ENCODE measurements around the gene KAZN. TPM values are rescaled to one million over a fixed set of nuclear protein-coding genes. Genes with fewer than 3 reads are reported as not detected.

The KAZN gene
- polyA plus RNA-seq, 1 experiment, result 3.7 TPM

DNA sequence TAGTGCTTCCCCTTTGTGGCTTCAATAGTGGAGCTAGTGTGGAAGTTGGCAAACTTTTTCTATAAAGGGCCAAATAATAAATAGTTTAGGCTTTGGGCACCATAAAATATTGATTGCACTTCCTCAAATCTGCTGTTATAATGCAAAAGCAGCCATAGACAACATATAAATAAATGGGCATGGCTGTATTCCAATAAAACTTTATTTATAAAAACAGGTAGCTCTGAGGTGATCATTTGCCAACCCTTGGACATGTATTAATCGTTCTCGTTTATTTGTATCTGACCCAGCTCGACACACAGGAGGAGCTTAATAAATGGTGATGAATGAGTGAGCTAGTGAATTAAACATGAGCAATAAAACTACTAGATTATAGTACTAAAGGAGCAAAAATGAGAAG is 13.3 kb downstream of the KAZN start:
- no peak overlapping the region for H3K27ac ChIP-seq (ENCODE audit: low read depth, low read length)
- POLR2A ChIA-PET, result no interaction called here
- H3K27me3 ChIP-seq (ENCODE audit: control insufficient read depth, insufficient read depth, low read length), result no peaks in the 10 kb centered on the region
- H3K9me3 ChIP-seq (ENCODE audit: control insufficient read depth, insufficient read depth, low read length), result no peaks in the 10 kb centered on the region
- CTCF ChIA-PET, result no interaction called here
- H3K4me3 ChIP-seq (ENCODE audit: low read depth, low read length), result no peak overlapping the region
- DNase-seq (ENCODE audit: low read depth, low spot score), result no peak
- TF ChIP-seq CTCF (IDR thresholded peaks at IDR 0.05; ENCODE audit: low read depth, low read length), result no peak

DNA sequence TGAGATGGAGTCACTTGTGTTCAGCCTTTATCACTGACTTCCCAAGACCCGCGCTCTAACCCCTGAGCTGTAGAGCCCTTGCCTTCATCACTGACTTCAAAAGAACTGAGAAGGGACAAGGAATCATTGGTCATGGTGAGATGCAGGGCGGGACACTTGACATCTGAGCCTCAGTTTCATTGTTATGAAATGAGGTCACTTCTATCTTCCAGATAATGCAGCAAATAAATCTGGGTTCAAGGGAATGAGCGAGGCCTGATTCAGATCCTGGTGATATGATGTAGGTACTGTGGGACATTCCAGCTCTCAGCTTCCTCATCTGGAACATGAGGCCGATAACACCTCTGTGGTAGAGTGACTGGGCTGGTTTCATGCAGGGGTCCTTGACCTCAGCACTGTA is 13.8 kb downstream of the KAZN start:
- CTCF ChIA-PET, result no interaction called here
- Histone ChIP-seq H3K27me3 (ENCODE audit: control insufficient read depth, insufficient read depth, low read length) (no peaks in the 10 kb centered on the region), H3K9me3 (ENCODE audit: control insufficient read depth, insufficient read depth, low read length) (no peaks in the 10 kb centered on the region), H3K4me3 (ENCODE audit: low read depth, low read length) (no peak overlapping the region), H3K27ac (ENCODE audit: low read depth, low read length) (no peak overlapping the region)
- POLR2A ChIA-PET, result no interaction called here
- TF ChIP-seq CTCF (IDR thresholded peaks at IDR 0.05; ENCODE audit: low read depth, low read length), result no peak
- no peak for DNase-seq (ENCODE audit: low read depth, low spot score)

GRCh38 chr1:14613926-14614325 is 15.4 kb downstream of the KAZN start:
- H3K27ac ChIP-seq (ENCODE audit: low read depth, low read length), result no peak overlapping the region
- H3K4me3 ChIP-seq (ENCODE audit: low read depth, low read length), result no peak overlapping the region
- ChIA-PET CTCF (no interaction called here), POLR2A (no interaction called here)
- H3K27me3 ChIP-seq (ENCODE audit: control insufficient read depth, insufficient read depth, low read length), result no peaks in the 10 kb centered on the region
- no peak for DNase-seq (ENCODE audit: low read depth, low spot score)
- no peak for TF ChIP-seq CTCF (IDR thresholded peaks at IDR 0.05; ENCODE audit: low read depth, low read length)
- no peaks in the 10 kb centered on the region for H3K9me3 ChIP-seq (ENCODE audit: control insufficient read depth, insufficient read depth, low read length)

DNA sequence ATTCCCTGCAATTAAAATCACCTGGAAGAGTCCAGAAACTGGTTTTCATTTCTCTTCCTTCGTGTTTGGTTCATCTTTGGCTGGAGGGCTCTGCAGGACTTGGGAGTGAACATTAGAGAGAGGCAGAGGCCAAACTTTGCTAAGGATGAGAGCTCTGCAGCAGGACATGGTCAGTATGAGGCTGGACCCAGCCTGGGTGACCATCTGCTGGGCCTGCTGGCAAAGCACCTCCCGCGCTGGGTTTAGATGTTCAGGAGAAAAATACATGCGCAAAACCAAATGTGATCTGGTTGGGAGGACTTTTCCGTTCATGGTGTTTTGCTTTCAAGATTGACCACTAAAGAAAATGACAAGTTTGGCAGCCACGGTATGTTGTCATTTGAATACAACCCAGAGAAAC is 15.9 kb downstream of the KAZN start:
- ChIA-PET CTCF (no interaction called here), POLR2A (no interaction called here)

DNA sequence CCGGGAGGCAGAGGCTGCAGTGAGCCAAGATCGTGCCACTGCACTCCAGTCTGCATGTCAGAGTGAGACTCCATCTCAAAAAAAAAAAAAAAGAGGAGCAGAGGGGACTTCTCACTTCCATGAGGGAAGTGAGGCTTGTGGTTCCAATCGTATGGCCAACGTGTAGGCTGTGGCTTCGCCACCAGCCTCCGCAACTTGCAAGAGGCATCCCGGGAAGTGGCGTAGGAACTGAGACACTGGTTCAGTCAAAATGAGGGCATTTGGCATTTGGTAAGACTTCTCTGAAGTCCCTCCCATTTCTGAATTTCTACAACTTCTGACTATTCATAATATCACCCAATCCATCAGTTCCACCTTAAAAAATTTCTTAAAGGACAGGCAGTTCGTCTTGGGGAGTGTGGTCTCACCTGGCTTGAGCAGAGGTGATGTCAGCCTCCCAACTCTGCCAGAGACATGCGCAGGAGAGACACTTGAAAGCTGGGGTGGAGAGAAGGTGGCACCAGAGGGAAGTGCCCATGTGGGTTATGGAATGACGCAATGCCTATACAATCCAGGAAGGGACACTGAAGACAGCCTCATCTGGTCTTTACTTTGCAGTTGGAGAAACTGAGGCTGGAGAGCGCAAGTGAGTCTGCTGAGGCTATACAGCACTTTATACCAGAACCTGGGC is 17.2 kb downstream of the KAZN start:
- CTCF ChIA-PET, result no interaction called here

More for the DNA sequence above, 15.9 kb downstream of the KAZN start:
- Histone ChIP-seq H3K4me3 (ENCODE audit: low read depth, low read length) (no peak overlapping the region), H3K27ac (ENCODE audit: low read depth, low read length) (no peak overlapping the region), H3K27me3 (ENCODE audit: control insufficient read depth, insufficient read depth, low read length) (no peaks in the 10 kb centered on the region), H3K9me3 (ENCODE audit: control insufficient read depth, insufficient read depth, low read length) (no peaks in the 10 kb centered on the region)
- TF ChIP-seq CTCF (IDR thresholded peaks at IDR 0.05; ENCODE audit: low read depth, low read length), result no peak
- DNase-seq (ENCODE audit: low read depth, low spot score), result no peak

More for the DNA sequence above, 17.2 kb downstream of the KAZN start:
- Histone ChIP-seq H3K27me3 (ENCODE audit: control insufficient read depth, insufficient read depth, low read length) (no peaks in the 10 kb centered on the region), H3K4me3 (ENCODE audit: low read depth, low read length) (no peak overlapping the region), H3K27ac (ENCODE audit: low read depth, low read length) (no peak overlapping the region), H3K9me3 (ENCODE audit: control insufficient read depth, insufficient read depth, low read length) (no peaks in the 10 kb centered on the region)
- POLR2A ChIA-PET, result no interaction called here
- no peak for TF ChIP-seq CTCF (IDR thresholded peaks at IDR 0.05; ENCODE audit: low read depth, low read length)
- DNase-seq (ENCODE audit: low read depth, low spot score), result no peak
